Measurements from ENCODE around the gene PTPN3. TPM values are rescaled to one million over a fixed set of nuclear protein-coding genes. Genes with fewer than 3 reads are reported as not detected.
"Not testable (repeated sequence)": the region's sequence is repeated elsewhere in the genome, so short reads cannot be mapped to it uniquely, and the experiment has no call there.

PTPN3 gene
- total RNA-seq, 6 experiments from 2014 or later = not detected

DNA sequence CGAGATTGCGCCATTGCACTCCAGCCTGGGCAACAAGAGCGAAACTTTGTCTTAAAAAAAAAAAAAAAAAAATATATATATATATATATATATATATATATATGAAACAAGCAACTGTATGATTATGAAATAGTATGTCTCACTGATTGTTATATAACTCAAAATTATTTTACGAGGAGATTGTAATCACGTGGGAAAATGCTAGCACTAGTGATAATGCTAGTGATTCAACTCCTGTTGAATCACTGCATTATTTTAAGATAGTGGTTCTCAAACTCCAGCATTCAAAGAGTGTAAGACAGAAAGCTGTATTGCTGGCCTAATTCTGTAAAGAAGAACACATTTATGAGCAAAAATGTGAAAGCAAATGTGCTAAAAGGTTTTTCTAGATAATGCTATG is 12.4 kb upstream of the PTPN3 start:
- H3K27me3 Mint-ChIP-seq (ENCODE audit: insufficient read depth) = peaks cover 18% of the 10 kb centered on the region
- H3K4me1 Mint-ChIP-seq (ENCODE audit: low read depth) = peaks cover 14% of the 10 kb centered on the region
- no peak overlapping the region for H3K4me3 Mint-ChIP-seq
- no peak overlapping the region for H3K27ac Mint-ChIP-seq
- TF ChIP-seq, protein P1, sequence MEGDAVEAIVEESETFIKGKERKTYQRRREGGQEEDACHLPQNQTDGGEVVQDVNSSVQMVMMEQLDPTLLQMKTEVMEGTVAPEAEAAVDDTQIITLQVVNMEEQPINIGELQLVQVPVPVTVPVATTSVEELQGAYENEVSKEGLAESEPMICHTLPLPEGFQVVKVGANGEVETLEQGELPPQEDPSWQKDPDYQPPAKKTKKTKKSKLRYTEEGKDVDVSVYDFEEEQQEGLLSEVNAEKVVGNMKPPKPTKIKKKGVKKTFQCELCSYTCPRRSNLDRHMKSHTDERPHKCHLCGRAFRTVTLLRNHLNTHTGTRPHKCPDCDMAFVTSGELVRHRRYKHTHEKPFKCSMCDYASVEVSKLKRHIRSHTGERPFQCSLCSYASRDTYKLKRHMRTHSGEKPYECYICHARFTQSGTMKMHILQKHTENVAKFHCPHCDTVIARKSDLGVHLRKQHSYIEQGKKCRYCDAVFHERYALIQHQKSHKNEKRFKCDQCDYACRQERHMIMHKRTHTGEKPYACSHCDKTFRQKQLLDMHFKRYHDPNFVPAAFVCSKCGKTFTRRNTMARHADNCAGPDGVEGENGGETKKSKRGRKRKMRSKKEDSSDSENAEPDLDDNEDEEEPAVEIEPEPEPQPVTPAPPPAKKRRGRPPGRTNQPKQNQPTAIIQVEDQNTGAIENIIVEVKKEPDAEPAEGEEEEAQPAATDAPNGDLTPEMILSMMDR (IDR thresholded peaks at IDR 0.05) = no peak
- no peak for DNase-seq
- H3K36me3 Mint-ChIP-seq (ENCODE audit: low read depth) = no peaks in the 10 kb centered on the region
- H3K9me3 Mint-ChIP-seq = no peaks in the 10 kb centered on the region

DNA sequence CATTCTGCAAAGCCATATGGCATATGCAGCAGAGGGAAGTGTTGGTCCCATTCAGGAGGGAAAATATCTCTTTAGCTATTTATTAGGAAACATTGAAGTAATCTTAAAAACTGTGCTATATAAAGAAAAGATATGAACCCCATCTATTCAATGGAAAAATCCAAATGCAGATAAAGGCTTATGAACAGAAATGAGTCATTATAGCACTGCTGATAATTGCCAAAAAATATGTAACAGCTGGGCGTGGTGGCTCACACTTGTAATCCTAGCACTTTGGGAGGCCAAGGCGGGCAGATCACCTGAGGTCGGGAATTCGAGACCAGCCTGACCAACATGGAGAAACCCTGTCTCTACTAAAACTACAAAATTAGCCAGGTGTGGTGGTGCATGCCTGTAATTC is 11.9 kb upstream of the PTPN3 start:
- H3K27ac Mint-ChIP-seq; H3K9me3 Mint-ChIP-seq; DNase-seq; H3K4me3 Mint-ChIP-seq; H3K36me3 Mint-ChIP-seq (ENCODE audit: low read depth): not testable (repeated sequence)
- Mint-ChIP-seq H3K27me3 (ENCODE audit: insufficient read depth) (peaks cover 16% of the 10 kb centered on the region), H3K4me1 (ENCODE audit: low read depth) (peaks cover 14% of the 10 kb centered on the region)

DNA sequence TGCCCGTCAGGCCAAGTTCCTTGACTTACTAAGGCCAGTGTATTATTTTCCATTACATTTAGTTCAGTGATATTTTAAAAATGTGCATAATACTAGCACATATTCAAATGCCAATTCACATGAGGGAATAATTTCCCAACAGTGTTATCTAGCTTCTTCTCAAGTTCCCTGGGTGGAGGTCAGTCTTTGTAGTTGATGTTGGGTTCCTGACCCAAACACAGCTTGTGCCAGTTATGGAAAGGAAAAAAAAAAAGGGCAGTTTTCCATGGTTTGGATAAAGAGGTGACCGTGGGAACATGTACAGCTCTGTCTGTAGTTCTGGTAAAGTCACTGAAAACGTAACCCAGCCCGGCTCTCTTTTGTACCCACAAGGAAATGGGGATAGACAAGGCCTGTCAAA is 11.5 kb upstream of the PTPN3 start:
- Mint-ChIP-seq H3K4me1 (ENCODE audit: low read depth) (peaks cover 14% of the 10 kb centered on the region), H3K27ac (no peak overlapping the region), H3K4me3 (no peak overlapping the region), H3K9me3 (no peaks in the 10 kb centered on the region), H3K36me3 (ENCODE audit: low read depth) (no peaks in the 10 kb centered on the region), H3K27me3 (ENCODE audit: insufficient read depth) (peaks cover 16% of the 10 kb centered on the region)
- no peak for DNase-seq
- TF ChIP-seq, protein P1 (IDR thresholded peaks at IDR 0.05) = no peak

DNA sequence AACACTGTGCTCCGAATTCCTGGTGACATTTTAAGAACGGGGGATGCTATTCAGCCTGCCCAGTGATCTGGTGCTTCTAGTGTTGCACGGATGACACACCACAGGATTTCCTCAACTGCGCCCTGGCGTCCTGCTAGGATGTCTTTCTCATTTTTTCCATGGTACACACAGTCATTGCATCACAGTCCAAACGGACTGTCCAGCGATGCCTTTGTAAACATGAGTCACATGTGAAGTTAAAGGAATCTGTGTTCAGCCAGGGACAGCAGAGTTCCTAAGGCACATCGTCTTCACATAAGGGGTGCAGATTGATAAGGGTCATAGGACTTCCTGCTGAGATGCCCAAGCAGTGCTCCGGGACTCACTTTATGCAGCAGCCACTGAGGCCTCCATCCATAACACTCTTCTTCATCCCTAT is 9.3 kb upstream of the PTPN3 start:
- no peaks in the 10 kb centered on the region for H3K9me3 Mint-ChIP-seq
- H3K27me3 Mint-ChIP-seq (ENCODE audit: insufficient read depth) = peaks cover 17% of the 10 kb centered on the region
- no peaks in the 10 kb centered on the region for H3K36me3 Mint-ChIP-seq (ENCODE audit: low read depth)
- H3K4me1 Mint-ChIP-seq (ENCODE audit: low read depth) = peaks cover 14% of the 10 kb centered on the region
- peak; percentile 77 for DNase-seq
- no peak overlapping the region for H3K4me3 Mint-ChIP-seq
- TF ChIP-seq, protein P1 (IDR thresholded peaks at IDR 0.05) = no peak
- no peak overlapping the region for H3K27ac Mint-ChIP-seq

DNA sequence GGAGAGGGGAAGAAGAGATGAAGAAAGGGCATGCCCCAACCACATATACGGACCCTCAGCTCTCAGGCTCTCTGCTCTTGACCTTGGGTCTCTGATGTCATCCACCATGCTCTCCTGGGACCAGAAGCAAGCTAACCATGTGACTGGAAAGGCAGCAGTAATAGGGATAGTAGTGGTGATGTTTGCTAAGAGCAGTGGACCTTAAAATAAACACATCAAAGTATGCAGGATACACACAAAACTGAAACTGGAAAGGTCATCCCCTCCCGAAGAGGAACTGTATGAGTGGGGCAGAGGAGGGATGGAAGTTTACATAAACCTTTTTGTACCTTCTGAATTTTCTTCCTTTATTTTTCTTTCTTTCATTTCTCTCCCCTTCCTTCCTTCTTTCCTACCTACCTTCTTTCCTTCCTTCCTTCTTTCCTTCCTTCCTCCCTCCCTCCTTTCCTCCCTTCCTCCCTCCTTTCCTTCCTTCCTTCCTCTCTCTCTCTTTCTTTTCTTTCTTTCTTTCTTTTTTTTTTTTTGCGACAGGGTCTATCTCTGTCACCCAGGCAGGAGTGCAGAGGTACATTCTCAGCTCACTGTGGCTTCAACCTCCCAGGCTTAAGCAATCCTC is 8.1 kb upstream of the PTPN3 start:
- no peaks in the 10 kb centered on the region for H3K9me3 Mint-ChIP-seq
- DNase-seq = no peak
- no peaks in the 10 kb centered on the region for H3K36me3 Mint-ChIP-seq (ENCODE audit: low read depth)
- H3K4me3 Mint-ChIP-seq = no peak overlapping the region
- H3K27ac Mint-ChIP-seq = no peak overlapping the region
- TF ChIP-seq, protein P1 (IDR thresholded peaks at IDR 0.05) = no peak
- H3K27me3 Mint-ChIP-seq (ENCODE audit: insufficient read depth) = peaks cover 14% of the 10 kb centered on the region
- peaks cover 14% of the 10 kb centered on the region for H3K4me1 Mint-ChIP-seq (ENCODE audit: low read depth)

DNA sequence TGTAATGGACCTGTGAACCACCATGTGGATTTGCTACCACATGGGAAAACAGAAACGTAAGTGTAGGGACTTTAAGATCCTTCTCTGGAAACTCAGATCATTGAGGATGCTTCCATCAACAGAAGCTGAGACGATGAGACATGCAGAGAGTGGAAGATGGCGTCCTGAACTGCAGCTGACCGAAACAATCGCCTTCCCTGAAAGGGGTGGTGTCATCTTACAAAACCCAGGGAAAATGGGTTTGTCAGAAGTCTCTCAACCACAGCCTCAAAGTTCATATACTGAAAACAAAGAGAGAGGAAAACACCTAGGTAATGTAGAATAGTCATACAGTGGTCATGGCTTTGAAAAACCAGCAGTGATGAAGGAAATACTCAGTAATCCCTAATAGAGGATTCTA is 6.6 kb upstream of the PTPN3 start:
- peaks cover 21% of the 10 kb centered on the region for H3K27me3 Mint-ChIP-seq (ENCODE audit: insufficient read depth)
- no peak overlapping the region for H3K27ac Mint-ChIP-seq
- H3K4me3 Mint-ChIP-seq = no peak overlapping the region
- no peak for DNase-seq
- H3K4me1 Mint-ChIP-seq (ENCODE audit: low read depth) = peaks cover 14% of the 10 kb centered on the region
- H3K9me3 Mint-ChIP-seq = no peaks in the 10 kb centered on the region
- no peaks in the 10 kb centered on the region for H3K36me3 Mint-ChIP-seq (ENCODE audit: low read depth)
- TF ChIP-seq, protein P1 (IDR thresholded peaks at IDR 0.05) = no peak
